ENCODE results near the gene UNC5A.

DNA sequence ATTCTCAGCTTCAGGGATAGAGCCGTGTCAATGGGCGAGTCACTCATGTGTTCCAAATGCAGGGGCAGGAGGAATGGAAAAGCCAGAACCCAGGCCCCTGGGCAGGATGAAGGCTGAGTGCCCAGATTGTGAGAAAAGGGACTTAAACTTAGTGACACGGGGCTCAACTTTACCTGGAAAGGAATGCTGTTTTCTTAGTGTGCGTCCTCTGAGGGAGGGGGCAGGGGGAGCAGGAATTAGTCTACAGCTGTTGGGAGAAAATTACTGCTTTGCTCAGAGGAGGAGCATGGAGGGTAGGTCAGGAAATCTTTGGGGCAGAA lies 74.2 kb downstream of the UNC5A start:
- TF ChIP-seq, protein P1, sequence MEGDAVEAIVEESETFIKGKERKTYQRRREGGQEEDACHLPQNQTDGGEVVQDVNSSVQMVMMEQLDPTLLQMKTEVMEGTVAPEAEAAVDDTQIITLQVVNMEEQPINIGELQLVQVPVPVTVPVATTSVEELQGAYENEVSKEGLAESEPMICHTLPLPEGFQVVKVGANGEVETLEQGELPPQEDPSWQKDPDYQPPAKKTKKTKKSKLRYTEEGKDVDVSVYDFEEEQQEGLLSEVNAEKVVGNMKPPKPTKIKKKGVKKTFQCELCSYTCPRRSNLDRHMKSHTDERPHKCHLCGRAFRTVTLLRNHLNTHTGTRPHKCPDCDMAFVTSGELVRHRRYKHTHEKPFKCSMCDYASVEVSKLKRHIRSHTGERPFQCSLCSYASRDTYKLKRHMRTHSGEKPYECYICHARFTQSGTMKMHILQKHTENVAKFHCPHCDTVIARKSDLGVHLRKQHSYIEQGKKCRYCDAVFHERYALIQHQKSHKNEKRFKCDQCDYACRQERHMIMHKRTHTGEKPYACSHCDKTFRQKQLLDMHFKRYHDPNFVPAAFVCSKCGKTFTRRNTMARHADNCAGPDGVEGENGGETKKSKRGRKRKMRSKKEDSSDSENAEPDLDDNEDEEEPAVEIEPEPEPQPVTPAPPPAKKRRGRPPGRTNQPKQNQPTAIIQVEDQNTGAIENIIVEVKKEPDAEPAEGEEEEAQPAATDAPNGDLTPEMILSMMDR (IDR thresholded peaks at IDR 0.05; ENCODE audit: borderline replicate concordance, extremely low read depth, low read length, poor library complexity, severe bottlenecking): no peak
- TF ChIP-seq EZH2 (IDR thresholded peaks at IDR 0.05; ENCODE audit: borderline replicate concordance, low read depth, low read length, severe bottlenecking): no peak
